Measurements from ENCODE around the gene PCBP4.

Gene PCBP4

GRCh38 chr3:52005571-52005986 lies 38.3 kb upstream of the PCBP4 start:
- H3K9me2 ChIP-seq (replicated peaks; ENCODE audit: control insufficient read depth, low read length): no peaks in the 10 kb centered on the region
- no peak for TF ChIP-seq EZH2phosphoT487 (IDR thresholded peaks at IDR 0.05; ENCODE audit: borderline replicate concordance, low read length)
- TF ChIP-seq, protein P1, sequence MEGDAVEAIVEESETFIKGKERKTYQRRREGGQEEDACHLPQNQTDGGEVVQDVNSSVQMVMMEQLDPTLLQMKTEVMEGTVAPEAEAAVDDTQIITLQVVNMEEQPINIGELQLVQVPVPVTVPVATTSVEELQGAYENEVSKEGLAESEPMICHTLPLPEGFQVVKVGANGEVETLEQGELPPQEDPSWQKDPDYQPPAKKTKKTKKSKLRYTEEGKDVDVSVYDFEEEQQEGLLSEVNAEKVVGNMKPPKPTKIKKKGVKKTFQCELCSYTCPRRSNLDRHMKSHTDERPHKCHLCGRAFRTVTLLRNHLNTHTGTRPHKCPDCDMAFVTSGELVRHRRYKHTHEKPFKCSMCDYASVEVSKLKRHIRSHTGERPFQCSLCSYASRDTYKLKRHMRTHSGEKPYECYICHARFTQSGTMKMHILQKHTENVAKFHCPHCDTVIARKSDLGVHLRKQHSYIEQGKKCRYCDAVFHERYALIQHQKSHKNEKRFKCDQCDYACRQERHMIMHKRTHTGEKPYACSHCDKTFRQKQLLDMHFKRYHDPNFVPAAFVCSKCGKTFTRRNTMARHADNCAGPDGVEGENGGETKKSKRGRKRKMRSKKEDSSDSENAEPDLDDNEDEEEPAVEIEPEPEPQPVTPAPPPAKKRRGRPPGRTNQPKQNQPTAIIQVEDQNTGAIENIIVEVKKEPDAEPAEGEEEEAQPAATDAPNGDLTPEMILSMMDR (IDR thresholded peaks at IDR 0.05; ENCODE audit: low read depth, low read length, poor library complexity, severe bottlenecking): no peak
- H3K9me3 ChIP-seq (ENCODE audit: control insufficient read depth, insufficient read depth, low read length): no peaks in the 10 kb centered on the region
- no peaks in the 10 kb centered on the region for H4K20me1 ChIP-seq (ENCODE audit: control insufficient read depth, insufficient read depth, low read depth, low read length)
- peaks cover 13% of the 10 kb centered on the region for H3K27me3 ChIP-seq (ENCODE audit: control insufficient read depth, low read length)
- H3K27ac ChIP-seq (ENCODE audit: low read depth, low read length): no peak overlapping the region
- no peaks in the 10 kb centered on the region for H3F3A ChIP-seq (ENCODE audit: control insufficient read depth, insufficient read depth)
- no peak overlapping the region for H3K4me3 ChIP-seq (ENCODE audit: low read length)
- H3K4me2 ChIP-seq (ENCODE audit: low read length): no peak overlapping the region
- H3K79me2 ChIP-seq (ENCODE audit: control insufficient read depth, low read length): no peaks in the 10 kb centered on the region
- H3K4me1 ChIP-seq (ENCODE audit: control insufficient read depth, low read length): peaks cover 10% of the 10 kb centered on the region
- no peaks in the 10 kb centered on the region for H3K36me3 ChIP-seq (ENCODE audit: control insufficient read depth, low read length)

GRCh38 chr3:52004906-52005395 lies 37.7 kb upstream of the PCBP4 start:
- no peaks in the 10 kb centered on the region for H3K9me3 ChIP-seq (ENCODE audit: control insufficient read depth, insufficient read depth, low read length)
- H3K79me2 ChIP-seq (ENCODE audit: control insufficient read depth, low read length): no peaks in the 10 kb centered on the region
- no peaks in the 10 kb centered on the region for H3K9me2 ChIP-seq (replicated peaks; ENCODE audit: control insufficient read depth, low read length)
- no peaks in the 10 kb centered on the region for H3F3A ChIP-seq (ENCODE audit: control insufficient read depth, insufficient read depth)
- no peaks in the 10 kb centered on the region for H3K36me3 ChIP-seq (ENCODE audit: control insufficient read depth, low read length)
- no peak overlapping the region for H3K27ac ChIP-seq (ENCODE audit: low read depth, low read length)
- TF ChIP-seq, protein P1 (IDR thresholded peaks at IDR 0.05; ENCODE audit: low read depth, low read length, poor library complexity, severe bottlenecking): no peak
- no peak for TF ChIP-seq EZH2phosphoT487 (IDR thresholded peaks at IDR 0.05; ENCODE audit: borderline replicate concordance, low read length)
- peaks cover 13% of the 10 kb centered on the region for H3K27me3 ChIP-seq (ENCODE audit: control insufficient read depth, low read length)
- H3K4me1 ChIP-seq (ENCODE audit: control insufficient read depth, low read length): peaks cover 10% of the 10 kb centered on the region
- H4K20me1 ChIP-seq (ENCODE audit: control insufficient read depth, insufficient read depth, low read depth, low read length): no peaks in the 10 kb centered on the region
- no peak overlapping the region for H3K4me2 ChIP-seq (ENCODE audit: low read length)
- H3K4me3 ChIP-seq (ENCODE audit: low read length): no peak overlapping the region

DNA sequence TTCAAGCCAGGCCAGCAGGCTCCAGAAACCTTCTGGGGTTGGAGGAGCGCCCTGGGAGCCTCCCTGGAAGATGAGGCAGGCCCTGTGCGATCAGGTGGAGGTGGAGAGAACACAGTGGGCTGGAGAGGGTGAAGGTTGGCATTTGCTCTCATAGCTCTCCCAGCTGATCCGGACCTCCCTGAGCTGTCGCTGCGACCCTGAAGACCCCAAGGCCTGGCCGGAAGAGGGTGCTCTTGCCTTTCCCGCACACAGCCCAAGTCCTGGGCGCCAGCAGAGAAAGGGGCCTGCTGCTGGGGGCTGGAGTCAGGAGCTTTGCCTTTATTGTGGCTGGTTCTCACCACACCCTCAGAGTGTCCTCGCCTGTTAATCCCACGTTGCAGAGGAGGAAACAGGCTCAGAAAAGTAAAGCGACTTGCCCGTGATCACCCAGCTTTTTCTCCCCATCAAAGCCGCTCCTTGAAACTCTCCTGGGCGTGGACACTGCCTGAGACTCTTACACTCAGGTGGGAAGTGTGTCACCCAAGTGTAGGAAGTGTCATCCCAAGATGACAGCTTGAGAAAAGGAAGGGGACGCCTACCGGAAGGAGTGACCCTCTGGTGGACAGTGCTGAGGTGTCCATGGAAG lies 37.0 kb upstream of the PCBP4 start:
- Histone ChIP-seq H4K20me1 (ENCODE audit: control insufficient read depth, insufficient read depth, low read depth, low read length) (no peaks in the 10 kb centered on the region), H3F3A (ENCODE audit: control insufficient read depth, insufficient read depth) (no peaks in the 10 kb centered on the region), H3K4me1 (ENCODE audit: control insufficient read depth, low read length) (peaks cover 10% of the 10 kb centered on the region), H3K4me3 (ENCODE audit: low read length) (no peak overlapping the region), H3K79me2 (ENCODE audit: control insufficient read depth, low read length) (no peaks in the 10 kb centered on the region), H3K4me2 (ENCODE audit: low read length) (no peak overlapping the region), H3K27ac (ENCODE audit: low read depth, low read length) (no peak overlapping the region), H3K9me3 (ENCODE audit: control insufficient read depth, insufficient read depth, low read length) (no peaks in the 10 kb centered on the region), H3K27me3 (ENCODE audit: control insufficient read depth, low read length) (peaks cover 13% of the 10 kb centered on the region), H3K9me2 (replicated peaks; ENCODE audit: control insufficient read depth, low read length) (no peaks in the 10 kb centered on the region), H3K36me3 (ENCODE audit: control insufficient read depth, low read length) (no peaks in the 10 kb centered on the region)
- TF ChIP-seq, protein P1 (IDR thresholded peaks at IDR 0.05; ENCODE audit: low read depth, low read length, poor library complexity, severe bottlenecking): no peak
- TF ChIP-seq EZH2phosphoT487 (IDR thresholded peaks at IDR 0.05; ENCODE audit: borderline replicate concordance, low read length): no peak

Measured in DOHH2 (cell line).